GM18868 (cell line): ENCODE measurements around the gene KRT73.

Source experiments
- ATAC-seq: cut with Tn5 transposase; IDR thresholded peaks from one replicate; pipeline ENCODE4 v1.9.1; 2021; ENCODE audit warnings: mild to moderate bottlenecking, moderate library complexity; ENCODE audit not compliant: unreplicated experiment

The KRT73 gene

DNA sequence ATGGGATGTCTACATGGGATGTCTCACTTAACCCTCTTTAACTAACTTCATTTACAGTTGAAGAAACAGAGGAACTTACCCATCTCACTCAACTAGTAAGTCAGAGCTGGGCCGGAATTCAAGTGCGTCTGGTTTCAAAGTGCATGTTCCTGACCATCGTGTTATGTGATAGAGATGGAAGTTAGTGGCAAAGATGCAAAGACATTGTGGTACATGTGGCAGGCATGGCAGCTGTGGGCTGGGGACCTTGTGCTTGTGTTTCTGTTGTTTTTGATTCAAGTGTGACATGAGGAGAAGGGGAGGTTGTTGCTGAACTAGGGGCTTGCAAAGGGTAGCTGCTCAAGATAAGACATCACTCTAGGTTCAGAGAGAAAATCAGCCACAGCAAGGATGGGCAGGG is 42.4 kb downstream of the KRT73 start:
- ATAC-seq: no peak

DNA sequence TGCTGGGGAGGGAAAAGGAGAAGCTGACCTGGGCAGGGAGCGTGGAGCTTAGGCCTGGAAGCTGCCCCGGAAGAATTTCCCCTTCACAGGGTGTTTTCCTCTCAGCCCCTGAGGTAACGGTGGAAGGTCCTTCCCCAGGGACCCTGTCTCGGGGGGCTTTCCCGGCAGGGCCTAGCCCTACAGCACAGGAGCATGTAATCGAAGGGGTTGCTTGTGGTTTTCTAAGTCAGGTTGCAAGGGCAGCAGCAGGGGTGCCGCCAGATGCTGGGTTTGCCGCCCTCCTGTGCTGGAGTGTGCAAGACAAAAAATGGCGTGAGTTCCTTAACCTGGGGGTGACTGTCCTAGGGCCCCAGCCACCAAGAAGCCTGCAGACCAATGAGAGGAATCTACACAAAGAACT is 43.1 kb downstream of the KRT73 start:
- no peak for ATAC-seq

- no peak for ATAC-seq
Measured at GRCh38 chr12:52573743-52574142, 44.6 kb downstream of the KRT73 start, which contains the start of gene KRT74. KRT74 (minus strand) TSS chr12:52573843; CDS start chr12:52573777, 66 bp downstream.

DNA sequence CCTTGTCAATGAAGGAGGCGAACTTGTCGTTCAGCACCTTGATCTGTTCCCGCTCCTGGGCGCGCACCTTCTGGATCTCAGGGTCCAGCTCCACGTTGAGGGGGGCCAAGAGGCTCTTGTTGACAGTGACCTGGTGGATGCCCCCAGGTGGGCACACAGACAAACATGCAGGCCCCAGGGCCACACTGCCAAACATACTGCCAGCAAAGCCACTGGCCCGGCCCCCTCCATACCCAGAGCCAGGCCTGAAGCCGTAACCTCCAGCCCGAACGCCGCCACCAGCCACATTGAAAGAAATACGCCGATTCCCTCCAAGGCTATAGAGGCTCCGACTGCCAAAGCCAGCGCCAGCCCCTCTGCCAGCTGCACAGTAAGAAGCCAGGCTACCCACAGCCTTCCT is 45.1 kb downstream of the KRT73 start:
- no peak for ATAC-seq

GRCh38 chr12:52570511-52570910 is 47.8 kb downstream of the KRT73 start:
- no peak for ATAC-seq

GRCh38 chr12:52568111-52568510 is 50.2 kb downstream of the KRT73 start:
- no peak for ATAC-seq

DNA sequence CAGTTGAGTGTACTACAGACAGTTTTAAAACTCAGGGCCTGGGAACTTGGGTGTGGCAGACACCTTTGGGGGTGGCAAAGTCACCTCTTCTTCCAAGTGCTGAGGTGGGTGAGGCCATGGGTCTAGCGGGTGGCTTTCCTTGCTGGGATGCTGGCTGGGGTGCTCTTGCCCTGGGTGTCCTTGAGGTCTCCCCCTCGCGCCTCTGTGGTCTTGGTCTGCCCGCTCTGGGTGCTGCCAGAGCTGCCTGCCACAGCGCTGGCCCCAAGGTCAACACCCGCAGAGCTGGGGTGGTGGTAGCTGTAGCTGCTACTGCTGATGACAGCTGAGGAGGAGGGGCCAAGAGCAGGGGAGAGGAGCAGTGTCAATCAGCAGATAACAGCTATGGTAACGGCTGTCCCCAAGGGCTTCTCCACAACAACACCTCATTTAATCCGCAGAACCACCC is 51.5 kb downstream of the KRT73 start:
- ATAC-seq: no peak

- no peak for ATAC-seq
Measured at GRCh38 chr12:52564582-52564981, 53.8 kb downstream of the KRT73 start.

DNA sequence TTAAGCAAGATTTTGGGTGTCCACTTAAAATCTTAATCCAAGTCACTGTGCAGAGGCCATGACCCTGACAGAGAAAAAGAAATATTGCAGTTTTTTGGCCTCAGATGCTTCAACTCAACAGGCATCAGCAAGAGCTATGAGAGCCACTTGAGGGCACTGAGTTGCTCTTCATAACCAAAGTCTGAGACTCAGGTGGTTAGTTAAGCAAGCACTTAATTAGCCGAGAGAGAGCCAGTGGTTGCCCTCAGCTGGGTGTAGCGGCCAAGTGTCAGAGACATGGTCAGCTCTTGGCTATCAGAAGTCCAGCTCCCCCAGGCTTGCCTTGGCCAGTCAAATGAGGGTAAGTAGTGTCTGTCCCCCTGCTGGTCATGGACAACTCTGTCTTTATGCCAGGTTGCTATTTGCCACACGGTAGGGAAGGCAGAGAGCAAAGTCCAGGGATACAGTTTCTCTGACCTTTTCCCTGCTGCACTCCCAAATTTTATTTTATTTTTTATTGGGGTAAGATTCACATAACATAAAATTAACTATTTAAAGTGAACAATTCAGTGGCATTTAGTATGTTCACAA is 56.4 kb downstream of the KRT73 start:
- ATAC-seq: no peak

- ATAC-seq: no peak
Measured at GRCh38 chr12:52559979-52560378, 58.4 kb downstream of the KRT73 start.

GRCh38 chr12:52558781-52559445 is 59.4 kb downstream of the KRT73 start:
- no peak for ATAC-seq
